IPS DF 6.9 (cell line): Measurements from ENCODE around the gene BARHL1.
"Not testable (repeated sequence)": the region's sequence is repeated elsewhere in the genome, so short reads cannot be mapped to it uniquely, and the experiment has no call there.

Experiments used
- DNase-seq: peaks from one replicate; pipeline ENCODE4 v3.0.0-alpha.2; 2013; ENCODE audit warnings: low read depth, low spot score
- H3K27ac ChIP-seq: one replicate; pipeline ENCODE4 v1.5.1; 2013; ENCODE audit warnings: low read length, control low read depth
- H3K27me3 ChIP-seq: 2 replicates; pipeline ENCODE4 v1.6.1; 2013; ENCODE audit warnings: mild to moderate bottlenecking, low read length; ENCODE audit not compliant: control insufficient read depth, insufficient read depth
- H3K36me3 ChIP-seq: 2 replicates; pipeline ENCODE4 v1.6.1; 2013; ENCODE audit warnings: low read length; ENCODE audit not compliant: control insufficient read depth, insufficient read depth
- H3K4me1 ChIP-seq: 2 replicates; pipeline ENCODE4 v1.6.1; 2013; ENCODE audit warnings: low read length; ENCODE audit not compliant: control insufficient read depth, insufficient read depth
- H3K4me3 ChIP-seq: 2 replicates; pipeline ENCODE4 v1.5.1; 2013; ENCODE audit warnings: mild to moderate bottlenecking, low read length
- H3K9me3 ChIP-seq: 2 replicates; pipeline ENCODE4 v1.6.1; 2013; ENCODE audit warnings: low read length, inconsistent platforms; ENCODE audit not compliant: control insufficient read depth, insufficient read depth
- WGBS: extraction: QIAGEN DNeasy Blood & Tissue Kit; methylation state at CpG from one replicate; pipeline ENCODE4 v1.1.7; 2013; ENCODE audit warnings: mixed read lengths, missing lambda C conversion rate; ENCODE audit not compliant: insufficient read length, insufficient coverage; 5-methylcytosine and 5-hydroxymethylcytosine counted together

BARHL1 gene

DNA sequence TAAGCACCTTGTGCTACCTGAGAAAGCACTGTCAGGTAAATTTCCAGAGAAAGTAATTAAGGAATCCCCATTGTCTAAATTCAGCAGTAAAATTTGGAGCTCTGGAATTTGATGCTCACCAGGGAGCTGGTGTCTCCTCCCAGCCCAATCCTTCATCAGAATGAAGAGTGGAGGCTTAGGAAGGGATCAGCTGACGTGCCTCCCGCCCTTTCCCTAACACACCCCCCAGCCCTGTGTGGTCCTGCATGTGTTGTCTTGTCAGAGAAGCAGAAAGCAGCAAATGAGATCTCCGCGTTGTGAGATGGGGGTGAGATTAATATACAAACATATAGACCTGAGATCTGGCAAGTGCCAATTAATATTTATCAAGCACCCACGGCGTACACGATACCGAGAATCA, 26.9 kb upstream of the BARHL1 start:
- no peaks in the 10 kb centered on the region for H3K27me3 ChIP-seq
- no peak for DNase-seq
- H3K4me1 ChIP-seq: no peaks in the 10 kb centered on the region
- no peaks in the 10 kb centered on the region for H3K36me3 ChIP-seq
- H3K9me3 ChIP-seq: no peaks in the 10 kb centered on the region
- no CpG with 5 or more reads among the region's 8 CpGs for WGBS
- H3K4me3 ChIP-seq: no peak overlapping the region
- H3K27ac ChIP-seq: no peak overlapping the region

DNA sequence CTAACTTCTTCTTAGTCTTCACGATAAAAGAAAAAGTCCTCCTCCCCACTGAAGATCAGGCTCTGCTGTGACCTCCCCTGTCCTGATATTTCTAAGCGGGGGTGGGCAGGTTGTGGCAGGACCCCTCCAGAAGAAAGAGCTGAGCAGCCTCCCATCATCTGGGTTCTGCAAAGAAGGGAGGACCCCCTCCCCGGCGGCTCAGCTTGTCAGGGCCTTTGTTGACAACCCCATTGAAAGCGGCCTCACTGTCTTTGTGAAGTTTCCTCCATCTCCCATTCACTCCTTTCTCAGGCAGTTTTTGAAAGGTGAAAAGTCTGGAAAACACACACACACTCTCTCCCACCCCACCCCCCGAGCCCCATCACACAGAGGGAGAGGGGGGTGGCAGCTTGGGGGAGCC, 26.2 kb upstream of the BARHL1 start:
- H3K9me3 ChIP-seq: no peaks in the 10 kb centered on the region
- no peak overlapping the region for H3K27ac ChIP-seq
- H3K4me3 ChIP-seq: no peak overlapping the region
- no CpG with 5 or more reads among the region's 6 CpGs for WGBS
- no peak for DNase-seq
- H3K36me3 ChIP-seq: no peaks in the 10 kb centered on the region
- H3K4me1 ChIP-seq: no peaks in the 10 kb centered on the region
- no peaks in the 10 kb centered on the region for H3K27me3 ChIP-seq

DNA sequence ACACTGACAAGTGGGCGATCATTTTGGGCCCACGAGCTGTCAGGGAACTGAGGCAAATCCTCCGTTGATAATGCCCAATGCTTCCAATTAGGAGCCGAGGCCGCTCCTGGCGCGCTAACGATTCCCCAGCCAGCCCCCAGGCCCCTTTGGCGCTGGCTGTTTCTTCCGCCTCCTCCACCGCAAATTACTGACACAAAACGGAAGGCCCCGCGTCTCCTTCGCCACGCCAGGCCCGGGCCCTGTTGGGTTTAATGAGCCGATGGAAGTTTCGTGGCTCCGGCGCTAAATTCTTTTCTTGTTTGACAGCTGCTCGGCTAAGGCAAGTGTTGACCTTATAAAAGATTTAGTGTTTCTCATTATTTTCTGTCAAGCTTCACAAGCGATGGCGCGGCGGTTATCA, 25.7 kb upstream of the BARHL1 start:
- Histone ChIP-seq H3K27ac (no peak overlapping the region), H3K27me3 (no peaks in the 10 kb centered on the region), H3K4me1 (no peaks in the 10 kb centered on the region), H3K36me3 (no peaks in the 10 kb centered on the region), H3K9me3 (no peaks in the 10 kb centered on the region), H3K4me3 (no peak overlapping the region)
- no CpG with 5 or more reads among the region's 26 CpGs for WGBS
- no peak for DNase-seq

DNA sequence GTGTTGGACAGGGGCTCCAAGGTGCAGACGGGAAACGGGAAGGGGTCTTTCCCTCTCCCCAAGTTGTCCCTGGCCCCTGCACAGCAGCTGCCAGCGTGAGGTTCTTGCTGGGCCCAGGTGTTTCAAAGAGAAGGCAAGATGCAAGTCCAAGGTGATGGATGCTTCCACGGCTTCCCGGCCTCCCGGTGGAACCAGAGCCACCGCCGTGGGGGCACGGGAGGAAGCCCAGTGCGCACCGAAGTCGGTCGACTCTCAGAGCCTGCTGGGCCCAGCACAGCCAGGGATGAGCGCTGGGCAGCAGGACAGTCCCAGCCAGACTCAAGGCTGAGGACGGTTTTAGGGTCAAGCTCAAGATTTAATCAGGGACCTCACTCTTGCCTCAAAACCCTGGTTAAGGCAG, 25.2 kb upstream of the BARHL1 start:
- H3K27me3 ChIP-seq: no peaks in the 10 kb centered on the region
- WGBS: no CpG with 5 or more reads among the region's 15 CpGs
- no peak overlapping the region for H3K27ac ChIP-seq
- H3K9me3 ChIP-seq: no peaks in the 10 kb centered on the region
- no peaks in the 10 kb centered on the region for H3K36me3 ChIP-seq
- no peak overlapping the region for H3K4me3 ChIP-seq
- no peaks in the 10 kb centered on the region for H3K4me1 ChIP-seq
- no peak for DNase-seq

DNA sequence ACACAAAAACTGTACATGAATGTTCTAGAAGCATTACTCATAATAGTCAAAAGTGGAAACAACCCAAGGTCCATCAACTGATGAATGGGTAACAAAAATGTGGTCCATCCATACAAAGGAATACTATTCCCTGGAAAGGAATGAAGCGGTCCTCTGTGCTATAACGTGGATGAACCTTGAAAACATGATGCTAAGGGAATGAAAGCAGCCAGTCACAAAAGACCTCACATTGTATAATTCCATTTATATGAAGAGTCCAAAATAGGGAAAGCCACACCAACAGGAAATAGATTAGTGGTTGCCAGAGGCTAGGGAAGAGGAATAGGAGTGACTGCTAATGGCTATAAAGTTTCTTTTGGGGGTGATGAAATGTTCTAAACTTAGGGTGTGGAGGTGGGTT, 22.7 kb upstream of the BARHL1 start:
- no peaks in the 10 kb centered on the region for H3K9me3 ChIP-seq
- H3K27me3 ChIP-seq: no peaks in the 10 kb centered on the region
- WGBS: no CpG with 5 or more reads among the region's 2 CpGs
- H3K4me1 ChIP-seq: no peaks in the 10 kb centered on the region
- no peak for DNase-seq
- no peak overlapping the region for H3K4me3 ChIP-seq
- H3K27ac ChIP-seq: no peak overlapping the region
- H3K36me3 ChIP-seq: no peaks in the 10 kb centered on the region

DNA sequence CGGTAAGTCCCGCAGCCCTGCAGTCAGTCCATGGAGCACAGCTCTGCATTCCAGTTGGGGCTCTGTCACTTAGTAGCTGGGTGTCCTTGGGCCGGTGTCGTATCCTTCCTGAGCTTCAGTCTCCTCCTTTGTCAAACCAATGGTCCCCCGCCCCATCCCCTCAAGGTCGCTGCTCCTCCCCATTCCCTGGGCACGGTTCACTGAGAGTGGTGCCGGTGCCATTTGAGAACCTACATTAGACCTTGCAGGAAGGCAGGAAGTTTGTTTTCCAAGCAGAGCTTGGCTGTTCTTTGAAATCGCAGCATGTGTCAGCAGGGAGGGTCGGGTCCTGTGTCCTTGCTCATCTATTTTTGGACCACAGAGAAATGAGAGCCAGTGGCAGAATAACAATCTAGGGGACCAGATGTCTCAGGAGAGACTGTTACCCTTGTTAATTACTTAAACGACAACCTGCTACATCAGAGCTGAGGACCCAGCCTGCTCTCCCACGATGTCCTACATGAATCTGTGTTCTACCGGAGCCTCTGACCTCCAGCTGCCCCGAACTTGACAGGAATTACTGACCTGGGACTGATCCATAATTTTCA, 21.7 kb upstream of the BARHL1 start:
- no peaks in the 10 kb centered on the region for H3K36me3 ChIP-seq
- no peak overlapping the region for H3K4me3 ChIP-seq
- no peak overlapping the region for H3K27ac ChIP-seq
- no peaks in the 10 kb centered on the region for H3K4me1 ChIP-seq
- H3K27me3 ChIP-seq: no peaks in the 10 kb centered on the region
- WGBS: no CpG with 5 or more reads among the region's 14 CpGs
- no peak for DNase-seq
- no peaks in the 10 kb centered on the region for H3K9me3 ChIP-seq

DNA sequence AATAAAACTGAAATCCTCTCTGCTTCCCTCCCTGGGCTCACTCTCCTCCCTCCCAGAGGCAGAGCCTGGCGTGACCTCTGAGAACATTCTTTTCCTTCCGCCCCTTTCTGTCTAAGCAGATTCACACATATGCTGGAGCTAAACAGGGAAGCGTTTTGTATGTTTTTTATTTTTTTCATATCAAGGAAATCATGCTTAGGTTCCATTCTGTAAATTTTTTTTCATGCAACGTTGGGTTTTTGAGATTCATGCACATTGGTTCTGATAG, 20.2 kb upstream of the BARHL1 start:
- Histone ChIP-seq H3K4me3 (no peak overlapping the region), H3K27me3 (no peaks in the 10 kb centered on the region), H3K36me3 (no peaks in the 10 kb centered on the region), H3K27ac (no peak overlapping the region), H3K4me1 (no peaks in the 10 kb centered on the region), H3K9me3 (no peaks in the 10 kb centered on the region)
- WGBS: no CpG with 5 or more reads among the region's 4 CpGs
- DNase-seq: no peak

DNA sequence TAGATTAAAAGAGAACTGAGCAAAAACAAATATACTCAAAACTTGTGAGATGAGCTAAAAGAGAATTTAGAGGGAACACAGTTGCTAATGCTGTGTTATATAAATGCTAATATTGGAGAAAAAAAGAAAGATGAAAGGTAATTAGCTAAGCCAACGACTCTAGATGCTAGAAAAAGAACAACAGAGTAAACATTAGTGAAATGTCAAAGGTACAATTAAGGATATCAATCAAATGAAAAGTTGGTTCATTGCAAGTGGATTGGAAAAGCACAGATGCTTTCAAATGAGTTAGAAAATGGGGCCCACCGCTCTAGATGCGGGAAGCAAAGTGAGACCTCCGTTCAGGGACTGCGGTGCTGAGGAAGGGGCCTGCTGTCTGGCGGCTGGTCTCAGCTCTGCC, 17.9 kb upstream of the BARHL1 start:
- no peaks in the 10 kb centered on the region for H3K9me3 ChIP-seq
- no peaks in the 10 kb centered on the region for H3K27me3 ChIP-seq
- H3K36me3 ChIP-seq: no peaks in the 10 kb centered on the region
- no peaks in the 10 kb centered on the region for H3K4me1 ChIP-seq
- no peak overlapping the region for H3K4me3 ChIP-seq
- no CpG with 5 or more reads among the region's 6 CpGs for WGBS
- H3K27ac ChIP-seq: no peak overlapping the region
- DNase-seq: no peak

DNA sequence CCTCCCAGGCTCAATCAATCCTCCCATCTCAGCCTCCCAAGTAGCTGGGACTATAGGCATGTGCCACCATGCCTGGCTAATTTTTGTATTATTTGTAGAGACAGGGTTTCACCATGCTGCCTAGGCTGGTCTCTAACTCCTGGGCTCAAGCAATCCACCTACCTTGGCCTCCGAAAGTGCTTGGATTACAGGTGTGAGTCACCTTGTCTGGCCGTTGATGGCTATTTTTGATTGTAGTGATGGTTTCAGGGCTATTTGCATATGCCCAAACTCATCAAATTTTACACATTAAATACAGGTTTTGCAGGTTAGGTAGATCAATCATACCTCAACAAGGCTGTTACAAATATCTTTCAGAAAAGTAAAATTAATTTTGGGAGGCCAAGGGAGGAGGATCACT, 13.6 kb upstream of the BARHL1 start:
- not testable (repeated sequence) for H3K4me3 ChIP-seq, H3K27ac ChIP-seq, H3K27me3 ChIP-seq, DNase-seq, H3K9me3 ChIP-seq, H3K36me3 ChIP-seq, H3K4me1 ChIP-seq
- WGBS: no CpG with 5 or more reads among the region's 2 CpGs

DNA sequence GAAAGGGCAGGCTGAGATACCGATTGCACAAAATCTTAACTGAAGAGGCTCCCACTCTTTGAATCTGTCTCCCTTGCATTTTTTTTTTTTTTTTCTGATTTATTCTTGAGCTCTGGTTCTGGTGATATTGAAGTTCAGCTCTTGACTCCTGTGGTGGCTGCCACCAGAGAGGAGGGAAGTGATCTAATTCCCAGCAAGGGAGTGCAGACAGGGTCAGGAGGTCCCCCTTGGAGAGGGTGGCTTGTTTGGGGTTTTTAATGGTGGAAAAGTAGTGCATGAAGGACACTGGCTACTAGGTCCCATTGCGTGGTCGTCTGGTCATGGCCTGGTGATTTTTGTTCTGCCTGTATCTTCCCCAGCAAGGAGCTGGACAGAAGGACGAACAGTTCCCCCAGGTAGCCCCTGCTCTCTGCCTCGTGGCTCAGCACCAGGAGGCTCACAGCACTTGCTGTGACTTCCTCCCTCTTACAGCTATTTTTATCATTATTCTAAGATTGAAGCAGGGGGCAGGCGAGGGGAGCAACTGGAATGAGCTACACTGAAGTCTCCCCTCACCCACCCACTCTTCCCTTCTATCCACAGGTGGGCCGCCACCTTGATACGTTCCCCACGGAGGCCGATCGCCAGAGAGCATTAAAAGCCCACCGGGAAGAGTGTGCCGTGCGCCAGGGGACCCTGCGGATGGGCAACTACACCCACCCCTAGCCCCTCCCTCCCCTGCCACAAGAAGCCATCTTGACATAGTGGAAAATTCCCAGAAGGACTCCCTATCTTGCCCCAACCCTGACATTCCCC, 10.4 kb upstream of the BARHL1 start:
- no peak overlapping the region for H3K4me3 ChIP-seq
- no peaks in the 10 kb centered on the region; the same call in 1 of the 2 replicates for H3K4me1 ChIP-seq
- H3K36me3 ChIP-seq: no peaks in the 10 kb centered on the region
- no CpG with 5 or more reads among the region's 15 CpGs for WGBS
- DNase-seq: no peak
- H3K27ac ChIP-seq: no peak overlapping the region
- peaks cover 7% of the 10 kb centered on the region; the same call in 1 of the 2 replicates for H3K27me3 ChIP-seq
- H3K9me3 ChIP-seq: no peaks in the 10 kb centered on the region; the same call in 1 of the 2 replicates

DNA sequence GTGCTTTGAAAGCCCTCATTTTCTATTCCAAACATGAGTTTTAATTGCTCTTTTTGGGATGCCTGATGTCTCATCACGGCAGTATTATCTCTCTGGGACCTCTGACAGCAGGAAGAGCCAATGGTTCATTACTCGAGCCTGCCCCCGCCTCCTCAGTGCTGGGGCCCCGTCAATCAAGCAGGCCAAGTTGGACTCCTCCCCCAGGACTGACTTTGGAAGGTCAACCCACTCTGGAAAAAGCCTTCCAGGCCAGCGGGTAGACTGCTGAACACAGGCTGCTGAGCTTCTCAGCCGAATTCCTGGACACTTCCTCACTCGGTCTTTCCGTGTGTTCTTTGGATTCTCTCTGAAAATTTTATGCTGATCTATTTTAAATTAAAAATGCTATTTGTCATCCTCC, 9.5 kb upstream of the BARHL1 start:
- DNase-seq: no peak
- no CpG with 5 or more reads among the region's 8 CpGs for WGBS
- H3K36me3 ChIP-seq: no peaks in the 10 kb centered on the region
- H3K9me3 ChIP-seq: no peaks in the 10 kb centered on the region; the same call in 1 of the 2 replicates
- H3K4me3 ChIP-seq: no peak overlapping the region
- no peaks in the 10 kb centered on the region; the same call in 1 of the 2 replicates for H3K4me1 ChIP-seq
- no peak overlapping the region for H3K27ac ChIP-seq
- H3K27me3 ChIP-seq: peaks cover 15% of the 10 kb centered on the region
